Measurements from ENCODE around the gene ARID1B.

GRCh38 chr6:156848533-156848932 lies 71.4 kb downstream of the ARID1B start:
- TF ChIP-seq CTCF (conservative IDR thresholded peaks at IDR 0.05; ENCODE audit: low read depth, low read length) (no peak), EZH2 (IDR thresholded peaks at IDR 0.05; ENCODE audit: borderline replicate concordance, low read depth, low read length, poor library complexity, severe bottlenecking) (no peak)
